ENCODE data around the gene CASZ1.

The CASZ1 gene

GRCh38 chr1:10821388-10821787 lies 24.9 kb upstream of the CASZ1 start:
- no peak for DNase-seq (ENCODE audit: low read depth)

- no peak for DNase-seq (ENCODE audit: low read depth)
Measured at GRCh38 chr1:10820422-10820821, 24.0 kb upstream of the CASZ1 start.

- DNase-seq (ENCODE audit: low read depth) = no peak
Measured at GRCh38 chr1:10819198-10819901, 22.9 kb upstream of the CASZ1 start.

GRCh38 chr1:10818262-10819197 lies 22.1 kb upstream of the CASZ1 start:
- DNase-seq (ENCODE audit: low read depth) = no peak

- DNase-seq (ENCODE audit: low read depth) = no peak
Measured at GRCh38 chr1:10816743-10817369, 20.4 kb upstream of the CASZ1 start.

- no peak for DNase-seq (ENCODE audit: low read depth)
Measured at GRCh38 chr1:10816233-10816632, 19.8 kb upstream of the CASZ1 start.

GRCh38 chr1:10815858-10816195 lies 19.4 kb upstream of the CASZ1 start:
- no peak for DNase-seq (ENCODE audit: low read depth)

- DNase-seq (ENCODE audit: low read depth) = no peak
Measured at GRCh38 chr1:10814976-10815857, 18.8 kb upstream of the CASZ1 start.

- no peak for DNase-seq (ENCODE audit: low read depth)
Measured at GRCh38 chr1:10814312-10814711, 17.9 kb upstream of the CASZ1 start.

GRCh38 chr1:10813799-10814198 lies 17.4 kb upstream of the CASZ1 start:
- DNase-seq (ENCODE audit: low read depth) = no peak

- DNase-seq (ENCODE audit: low read depth) = no peak
Measured at GRCh38 chr1:10812387-10812915, 16.0 kb upstream of the CASZ1 start.

GRCh38 chr1:10808441-10808840 lies 12.0 kb upstream of the CASZ1 start:
- no peak for DNase-seq (ENCODE audit: low read depth)

- DNase-seq (ENCODE audit: low read depth) = no peak
Measured at GRCh38 chr1:10806966-10807365, 10.5 kb upstream of the CASZ1 start.

- no peak for DNase-seq (ENCODE audit: low read depth)
Measured at GRCh38 chr1:10803971-10804820, 7.8 kb upstream of the CASZ1 start.

- DNase-seq (ENCODE audit: low read depth) = no peak
Measured at GRCh38 chr1:10802944-10803715, 6.7 kb upstream of the CASZ1 start.

GRCh38 chr1:10800778-10801177 lies 4.3 kb upstream of the CASZ1 start:
- DNase-seq (ENCODE audit: low read depth) = no peak

GRCh38 chr1:10799726-10800125 lies 3.3 kb upstream of the CASZ1 start:
- no peak for DNase-seq (ENCODE audit: low read depth)

GRCh38 chr1:10795276-10796021 lies 997 bp downstream of the CASZ1 start:
- no peak for DNase-seq (ENCODE audit: low read depth)

- DNase-seq (ENCODE audit: low read depth) = no peak
Measured at GRCh38 chr1:10794724-10795275, 1.6 kb downstream of the CASZ1 start.
